WI38 (cell line): ENCODE results near the gene SMYD3.

Source experiments
- H3K4me3 ChIP-seq: 2 replicates; pipeline ENCODE4 v1.5.1; 2011; ENCODE audit warnings: low read depth, mild to moderate bottlenecking, control low read depth, low read length
- CTCF ChIP-seq: IDR thresholded peaks from 2 replicates; pipeline ENCODE4 v1.5.1; 2012; ENCODE audit warnings: low read depth, mild to moderate bottlenecking, control low read depth, low read length

The SMYD3 gene

GRCh38 chr1:246114369-246114768, 392.7 kb downstream of the SMYD3 start:
- no peak overlapping the region for H3K4me3 ChIP-seq
- TF ChIP-seq CTCF = no peak

GRCh38 chr1:246113555-246114095, 393.5 kb downstream of the SMYD3 start:
- H3K4me3 ChIP-seq = no peak overlapping the region
- TF ChIP-seq CTCF = no peak

GRCh38 chr1:246111570-246111969, 395.5 kb downstream of the SMYD3 start:
- no peak for TF ChIP-seq CTCF
- H3K4me3 ChIP-seq = no peak overlapping the region

- TF ChIP-seq CTCF = no peak
- H3K4me3 ChIP-seq = no peak overlapping the region
These were observed 396.5 kb downstream of the SMYD3 start for GRCh38 chr1:246110343-246111219.

- no peak for TF ChIP-seq CTCF
- H3K4me3 ChIP-seq = no peak overlapping the region
These were observed 398.7 kb downstream of the SMYD3 start for GRCh38 chr1:246108278-246108925.

- TF ChIP-seq CTCF = no peak
- H3K4me3 ChIP-seq = no peak overlapping the region
These were observed 399.4 kb downstream of the SMYD3 start for GRCh38 chr1:246107516-246108277.

- no peak for TF ChIP-seq CTCF
- no peak overlapping the region for H3K4me3 ChIP-seq
These were observed 400.7 kb downstream of the SMYD3 start for GRCh38 chr1:246106342-246106763.
